Ovary (tissue), 9 donors: ENCODE data around the gene EYS. TPM values are rescaled to one million over a fixed set of nuclear protein-coding genes. Genes with fewer than 3 reads are reported as not detected.

Experiments used
- DNase-seq, 5 donors: peaks; one replicate each; pipeline ENCODE4 v3.0.0-alpha.2; 2019 to 2020
- H3K27ac ChIP-seq, 2 donors: fragments of 200-600 bp; one replicate each; pipeline versions ENCODE4 v1.5.1 to v1.8.0; 2019 to 2022
- H3K27me3 ChIP-seq: fragments of 200-600 bp; one replicate; pipeline ENCODE4 v1.8.0; 2022
- H3K36me3 ChIP-seq: fragments of 200-600 bp; sonication (generic); one replicate; pipeline ENCODE4 v1.5.1; 2019
- H3K4me1 ChIP-seq: one replicate; pipeline ENCODE4 v1.8.1; 2013; ENCODE audit warnings: mild to moderate bottlenecking, moderate library complexity; ENCODE audit not compliant: insufficient read depth
- H3K4me3 ChIP-seq: fragments of 200-600 bp; sonication (generic); one replicate; pipeline ENCODE4 v1.5.1; 2017
- H3K9me3 ChIP-seq, 2 donors: fragments of 200-600 bp in 1 of 2; sonication (generic) in 1 of 2; one replicate each; pipeline versions ENCODE4 v1.5.1 to v1.8.1; 2013 to 2019; ENCODE audit warnings: mild to moderate bottlenecking in 1 of 2, moderate library complexity in 1 of 2
- CTCF ChIP-seq, 3 donors: fragments of 450-650 bp in 2 of 3; fragments of 200-600 bp in 1 of 3; IDR thresholded peaks; one replicate each; pipeline versions ENCODE4 v1.5.1 to v1.8.0; 2016 to 2022; ENCODE audit warnings: antibody characterized with exemption in 3 of 3, mild to moderate bottlenecking in 1 of 3
- EP300 ChIP-seq: sonication (generic); formaldehyde crosslinking; IDR thresholded peaks from one replicate; pipeline ENCODE4 v1.6.1; 2017; ENCODE audit warnings: antibody characterized with exemption
- POLR2A ChIP-seq: fragments of 450-650 bp; IDR thresholded peaks from one replicate; pipeline ENCODE4 v1.6.1; 2017; ENCODE audit warnings: antibody characterized with exemption, mild to moderate bottlenecking, moderate library complexity
- WGBS, 3 donors: extraction: QIAGEN DNeasy Blood & Tissue Kit in 1 of 3; methylation state at CpG; one replicate each; pipeline versions ENCODE4 v1.1.5 to v1.1.7; 2013 to 2017; 5-methylcytosine and 5-hydroxymethylcytosine counted together
- intact Hi-C, 4 donors: fragments of 100-400 bp; cut with DNase I; formaldehyde crosslinking; loops; one replicate each; pipeline versions ENCODE4 v1.11.0 to v1.15.1; 2022 to 2023
- polyA plus RNA-seq, 2 donors: library from polyadenylated mRNA; stranded (reverse); fragments of 200-250 nt in 1 of 2; fragments of 350-450 nt in 1 of 2; fragmentation: Illumina TruSeq in 1 of 2; extraction: RNeasy Lipid Tissue Mini Kit (QIAGEN cat#74804) in 1 of 2; gene quantifications; one replicate each; pipeline ENCODE4 v1.2.3, GENCODE V29; 2013 to 2014
- total RNA-seq, 7 donors: library from RNA; depleted of rRNA in 2 of 7; stranded (reverse); fragments of >200 nt in 2 of 7; fragmentation: NEBNext Ultra II Directional in 3 of 7; extraction: Animal tissue kit (Norgen Biotek cat#: 25700) in 3 of 7; gene quantifications; one replicate each; pipeline versions ENCODE4 v1.1.0 to v1.2.4, GENCODE V29; 2016 to 2023
- donor health status: DM: no; HTN: no; CAD: no; lungs with moderate emphysema.
- donor health status: DM: no; HTN: no; CAD: no.
- donor health status: Bipolar disorder and iron deficiency.
- donor health status: DM: yes; HTN: yes; CAD: no.
- donor health status: DM: no; HTN: no; CAD: no.
- donor health status: DM: yes; HTN: yes; CAD: no.

EYS gene
- total and polyA plus RNA-seq, 9 donors = under 0.01 to 0.03 (median 0.01) TPM; not detected in 6

DNA sequence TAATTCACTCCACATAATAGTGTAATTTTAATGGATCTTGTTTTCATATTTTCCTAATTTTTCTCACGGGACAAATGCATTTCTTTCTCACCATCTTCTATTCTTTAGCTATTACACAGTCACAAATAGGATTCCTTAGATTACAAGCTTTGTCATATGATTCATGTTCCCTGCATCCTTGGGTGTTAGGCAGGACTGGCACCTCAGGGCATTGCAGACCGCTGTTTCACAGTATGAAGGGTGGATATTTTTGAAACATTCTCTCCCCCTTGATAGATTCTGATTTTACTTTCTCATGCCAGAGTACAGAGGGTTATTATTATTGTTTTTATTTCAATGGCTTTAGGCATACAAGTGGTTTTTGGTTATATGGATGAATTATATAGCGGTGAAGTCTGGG lies 1469.0 kb downstream of the EYS start:
- Histone ChIP-seq H3K36me3 (no peaks in the 10 kb centered on the region), H3K27ac (no peak overlapping the region), H3K27me3 (no peaks in the 10 kb centered on the region), H3K4me3 (no peak overlapping the region), H3K9me3 (no peaks in the 10 kb centered on the region), H3K4me1 (no peaks in the 10 kb centered on the region)
- no peak for TF ChIP-seq POLR2A
- no peak for TF ChIP-seq EP300
- no peak for TF ChIP-seq CTCF (IDR thresholded peaks at IDR 0.05)
- intact Hi-C loops = no loop called here
- WGBS, 3 donors = 78 to 81% (median 78%) methylated on average over 3 of the region's 3 CpGs
- no peak for DNase-seq

DNA sequence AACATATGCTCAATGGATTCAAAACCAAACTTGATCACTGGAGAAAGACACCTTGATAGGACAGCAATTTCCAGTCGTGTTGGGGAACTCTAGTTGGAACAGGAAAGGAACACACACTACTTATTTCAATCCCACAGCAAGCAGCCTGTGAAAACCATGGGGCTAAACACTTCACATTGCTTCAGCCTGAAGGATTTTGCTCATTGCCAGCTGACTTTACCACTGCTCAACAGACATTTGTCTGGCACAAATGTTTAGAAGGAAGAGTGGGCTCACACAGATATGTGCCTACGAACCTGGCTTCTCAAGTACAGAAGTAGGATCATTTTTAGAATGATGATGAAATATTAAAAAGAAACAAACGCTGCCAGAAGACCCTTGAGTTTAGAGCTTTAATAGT lies 1473.3 kb downstream of the EYS start:
- intact Hi-C loops = no loop called here
- Histone ChIP-seq H3K4me3 (no peak overlapping the region), H3K27ac (no peak overlapping the region), H3K36me3 (no peaks in the 10 kb centered on the region), H3K27me3 (no peaks in the 10 kb centered on the region), H3K9me3 (no peaks in the 10 kb centered on the region), H3K4me1 (no peaks in the 10 kb centered on the region)
- TF ChIP-seq CTCF (IDR thresholded peaks at IDR 0.05) = no peak
- no peak for TF ChIP-seq POLR2A
- no peak for TF ChIP-seq EP300
- WGBS, 3 donors = 54 to 64% (median 58%) methylated on average over 3 of the region's 3 CpGs
- DNase-seq = no peak

DNA sequence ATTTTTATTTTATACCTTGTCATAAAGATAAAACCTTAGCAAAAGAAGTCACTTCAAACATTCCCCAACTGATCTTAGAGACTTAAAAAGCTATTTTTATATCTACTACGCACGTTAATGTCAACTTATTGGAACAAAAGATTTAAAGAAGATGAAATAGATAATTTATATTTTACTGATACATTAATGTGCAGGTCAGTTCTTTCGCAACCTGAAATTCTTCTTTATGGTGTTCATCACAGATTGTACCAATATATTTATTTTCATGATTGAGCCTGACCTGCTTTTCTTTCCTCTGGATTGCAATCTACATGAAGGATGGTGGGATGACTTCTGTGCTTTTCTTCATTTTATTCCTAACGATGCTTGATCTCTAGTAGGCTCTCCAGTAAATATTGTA lies 1475.1 kb downstream of the EYS start:
- H3K27me3 ChIP-seq = no peaks in the 10 kb centered on the region
- H3K36me3 ChIP-seq = no peaks in the 10 kb centered on the region
- H3K4me1 ChIP-seq = no peaks in the 10 kb centered on the region
- H3K9me3 ChIP-seq = no peaks in the 10 kb centered on the region
- TF ChIP-seq POLR2A (no peak), CTCF (IDR thresholded peaks at IDR 0.05) (no peak), EP300 (no peak)
- 69 to 85% (median 70%) methylated on average over 4 of the region's 4 CpGs for WGBS, 3 donors
- no peak for DNase-seq
- no peak overlapping the region for H3K4me3 ChIP-seq
- H3K27ac ChIP-seq = no peak overlapping the region
- intact Hi-C loops = no loop called here

- WGBS, 3 donors = 87 to 100% (median 97%) methylated on average over 1 of the region's 1 CpG
- no peak for TF ChIP-seq POLR2A
- no peak for TF ChIP-seq EP300
- no peak for TF ChIP-seq CTCF (IDR thresholded peaks at IDR 0.05)
- Histone ChIP-seq H3K27me3 (no peaks in the 10 kb centered on the region), H3K27ac (no peak overlapping the region), H3K9me3 (no peaks in the 10 kb centered on the region), H3K4me1 (no peaks in the 10 kb centered on the region), H3K4me3 (no peak overlapping the region), H3K36me3 (no peaks in the 10 kb centered on the region)
- intact Hi-C loops = no loop called here
- DNase-seq = no peak
Observed at GRCh38 chr6:64230530-64230929, 1476.5 kb downstream of the EYS start.

DNA sequence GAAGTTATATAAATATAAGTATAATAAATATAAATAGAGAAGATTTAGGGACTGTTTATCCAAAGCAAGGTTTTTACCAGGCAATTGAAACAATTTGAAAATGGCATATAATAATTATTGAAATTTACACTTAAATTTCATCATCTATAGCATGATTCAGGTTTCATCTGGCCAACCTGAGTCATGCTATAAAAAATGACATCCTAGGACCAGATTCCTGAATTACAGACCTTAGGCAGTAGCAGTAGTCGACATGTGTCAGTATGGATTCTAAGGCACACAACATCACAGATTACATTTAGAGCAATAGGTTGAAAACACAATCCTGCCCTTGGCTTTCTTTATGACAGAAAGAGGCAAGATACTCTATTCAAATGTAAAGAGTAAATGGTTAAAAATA lies 1479.2 kb downstream of the EYS start:
- DNase-seq = no peak
- H3K36me3 ChIP-seq = no peaks in the 10 kb centered on the region
- no peaks in the 10 kb centered on the region for H3K4me1 ChIP-seq
- H3K27me3 ChIP-seq = no peaks in the 10 kb centered on the region
- 83 to 90% (median 88%) methylated on average over 1 of the region's 1 CpG for WGBS, 3 donors
- H3K27ac ChIP-seq = no peak overlapping the region
- TF ChIP-seq EP300 = no peak
- TF ChIP-seq CTCF (IDR thresholded peaks at IDR 0.05) = no peak
- TF ChIP-seq POLR2A = no peak
- intact Hi-C loops = no loop called here
- H3K9me3 ChIP-seq = no peaks in the 10 kb centered on the region
- H3K4me3 ChIP-seq = no peak overlapping the region
